GM12878 (cell line): ENCODE measurements around the gene ERVFRD-1. TPM values are rescaled to one million over a fixed set of nuclear protein-coding genes. Genes with fewer than 3 reads are reported as not detected.

ENCODE experiments used
- ATAC-seq: fragments of 200-7000 bp; cut with Tn5 transposase; 3 replicates; pipeline ENCODE4 v1.9.1; 2020; ENCODE audit warnings: mild to moderate bottlenecking, moderate library complexity
- BruUV-seq: library from RNA; stranded (reverse); fragments of 400-500 nt; replicated peaks from 2 replicates; lab custom pipeline; 2021; lab: Mats Ljungman, UMichigan
- CTCF ChIA-PET: fragments of 300-600 bp; sonication (Branson Sonifier 250); formaldehyde crosslinking; extraction: SDS; loops from one replicate; lab custom pipeline; 2021; ENCODE audit warnings: inconsistent platforms; lab: Yijun Ruan, JAX
- POLR2A ChIA-PET: fragments of 350-600 bp; formaldehyde crosslinking; extraction: SDS; loops from one replicate; lab custom pipeline; 2021; ENCODE audit warnings: inconsistent platforms; lab: Charles Lee
- RAD21 ChIA-PET: fragments of 300-600 bp; sonication (Branson Sonifier 250); formaldehyde crosslinking; loops from one replicate; lab custom pipeline; 2023; ENCODE audit warnings: antibody characterized with exemption; ENCODE audit not compliant: unreplicated experiment; lab: Charles Lee
- SMC1A ChIA-PET: fragments of 300-600 bp; sonication (Branson Sonifier 250); formaldehyde crosslinking; loops from one replicate; lab custom pipeline; 2023; ENCODE audit not compliant: unreplicated experiment, uncharacterized antibody; lab: Charles Lee
- DNase-seq: peaks from one replicate; pipeline ENCODE4 v3.0.0-alpha.2; 2011; ENCODE audit warnings: low read depth, low spot score
- FAIRE-seq: peaks from 3 replicates; lab custom pipeline; 2011; peaks lifted over from hg19 to GRCh38; lab: Jason Lieb, UNC
- H2AFZ ChIP-seq: 2 replicates; pipeline ENCODE4 v1.6.0; 2011; ENCODE audit warnings: low read depth, low read length, control low read depth; ENCODE audit not compliant: control insufficient read depth
- H3K27ac ChIP-seq: 2 replicates; pipeline ENCODE4 v1.5.1; 2011; ENCODE audit warnings: control low read depth; ENCODE audit not compliant: control insufficient read depth, insufficient read depth
- H3K27me3 ChIP-seq, 2 experiments: replicated peaks in 1 of 2; 2 replicates each; pipeline versions ENCODE4 v1.6.0 to v1.6.1; 2011; ENCODE audit warnings: low read length in 1 of 2; ENCODE audit not compliant: control insufficient read depth in 2 of 2, insufficient read depth in 2 of 2
- H3K36me3 ChIP-seq, 2 experiments: 2 replicates each; pipeline ENCODE4 v1.5.1; 2011; ENCODE audit warnings: low read length in 1 of 2; ENCODE audit not compliant: control insufficient read depth in 2 of 2, insufficient read depth in 2 of 2
- H3K4me1 ChIP-seq: 2 replicates; pipeline ENCODE4 v1.6.1; 2011; ENCODE audit warnings: mild to moderate bottlenecking, low read length, moderate library complexity, mixed read lengths; ENCODE audit not compliant: control insufficient read depth, insufficient read depth
- H3K4me2 ChIP-seq: 2 replicates; pipeline ENCODE4 v1.6.0; 2011; ENCODE audit warnings: control low read depth; ENCODE audit not compliant: control insufficient read depth, insufficient read depth
- H3K4me3 ChIP-seq: fragments of 200-600 bp; sonication (generic); 2 replicates; pipeline ENCODE4 v1.5.1; 2016
- H3K79me2 ChIP-seq: 2 replicates; pipeline ENCODE4 v1.6.0; 2011; ENCODE audit warnings: low read length; ENCODE audit not compliant: control insufficient read depth, insufficient read depth
- H3K9ac ChIP-seq: 2 replicates; pipeline ENCODE4 v1.8.0; 2011; ENCODE audit warnings: low read length, control low read depth, mixed read lengths; ENCODE audit not compliant: control insufficient read depth, insufficient read depth
- H3K9me3 ChIP-seq: replicated peaks from 3 replicates; pipeline ENCODE4 v1.5.1; 2011; ENCODE audit warnings: mild to moderate bottlenecking, low read length; ENCODE audit not compliant: control insufficient read depth, insufficient read depth
- H4K20me1 ChIP-seq: 2 replicates; pipeline ENCODE4 v1.6.0; 2011; ENCODE audit not compliant: control insufficient read depth, insufficient read depth
- BCLAF1 ChIP-seq: fragments of 450-650 bp; IDR thresholded peaks from 2 replicates; pipeline ENCODE4 v1.6.1; 2017; ENCODE audit warnings: antibody characterized with exemption, mild to moderate bottlenecking, moderate library complexity
- CHD4 ChIP-seq: fragments of 200-600 bp; sonication (generic); IDR thresholded peaks from 2 replicates; pipeline ENCODE4 v1.6.1; 2016; ENCODE audit warnings: mild to moderate bottlenecking
- CREM ChIP-seq: IDR thresholded peaks from 2 replicates; pipeline ENCODE4 v1.6.1; 2014; ENCODE audit warnings: antibody characterized with exemption, low read depth
- FOS ChIP-seq: IDR thresholded peaks from 3 replicates; pipeline ENCODE4 v1.6.1; 2011; ENCODE audit warnings: borderline replicate concordance; ENCODE audit not compliant: insufficient read length; ENCODE audit errors: extremely low read depth
- JUND ChIP-seq: IDR thresholded peaks from 2 replicates; pipeline ENCODE4 v1.6.1; 2012; ENCODE audit warnings: low read depth, mild to moderate bottlenecking, low read length, improper control_type of control experiment, moderate library complexity
- NFYA ChIP-seq: IDR thresholded peaks from 2 replicates; pipeline ENCODE4 v1.6.1; 2011; ENCODE audit warnings: low read depth, mild to moderate bottlenecking, low read length, improper control_type of control experiment, borderline replicate concordance
- PAX8 ChIP-seq: fragments of 450-650 bp; IDR thresholded peaks from 2 replicates; pipeline ENCODE4 v1.6.1; 2017; ENCODE audit warnings: mild to moderate bottlenecking, moderate library complexity
- ZZZ3 ChIP-seq: IDR thresholded peaks from 2 replicates; pipeline ENCODE4 v1.6.1; 2011; ENCODE audit warnings: low read depth; ENCODE audit not compliant: control insufficient read depth, insufficient read length
- WGBS: methylation state at CpG from one replicate; pipeline ENCODE4 v1.1.6; 2016; ENCODE audit warnings: low lambda C conversion rate; ENCODE audit not compliant: insufficient replicate concordance, insufficient coverage; ENCODE audit errors: missing lambda C conversion rate; 5-methylcytosine and 5-hydroxymethylcytosine counted together
- in situ Hi-C: fragments of 300-500 bp; cut with MboI; formaldehyde crosslinking; loops from 9 replicates; pipeline ENCODE4 v1.14.3; 2018; ENCODE audit warnings: mixed read lengths
- intact Hi-C: fragments of 100-400 bp; cut with micrococcal nuclease; formaldehyde crosslinking; loops from one replicate; pipeline ENCODE4 v1.14.2; 2022; ENCODE audit not compliant: unreplicated experiment
- polyA plus RNA-seq, 11 experiments: library from polyadenylated mRNA; depleted of rRNA in 4 of 11; unstranded in 6 of 11; stranded (reverse) in 5 of 11; fragments of >200 nt; fragmentation: Nextera tagmentation in 4 of 11; fragmentation: Illumina TruSeq in 1 of 11; extraction: Ambion mirVana in 4 of 11; extraction: Trizol in 1 of 11; gene quantifications; 1 replicate in 1 of 11; 2 replicates in 10 of 11; pipeline versions ENCODE4 v1.2.1 to v1.2.3, GENCODE V29; 2011 to 2016; ENCODE audit warnings: inconsistent platforms in 2 of 11, missing spikeins in 2 of 11, low read depth in 1 of 11
- total RNA-seq, 4 experiments: library from RNA; depleted of rRNA in 3 of 4; stranded (reverse); fragments of >200 nt in 3 of 4; fragmentation: Illumina TruSeq in 1 of 4; extraction: Trizol in 1 of 4; gene quantifications; 2 replicates each; pipeline versions ENCODE4 v1.2.1 to v1.2.3, GENCODE V29; 2013 to 2021

ERVFRD-1 gene
- total and polyA plus RNA-seq, 10 of the 15 experiments (the other 5 are each of a cell fraction or from before 2014, with no cell fraction given) = 0.03 to 0.11 (median 0.07) TPM; not detected in 7

- H3K9ac ChIP-seq = no peak overlapping the region
- TF ChIP-seq PAX8 (no peak), JUND (no peak), BCLAF1 (no peak), CHD4 (no peak), CREM (no peak), NFYA (no peak), ZZZ3 (no peak), FOS (no peak)
- no peaks in the 10 kb centered on the region for H3K27me3 ChIP-seq
- no peak overlapping the region for H2AFZ ChIP-seq
- no TSS peak for BruUV-seq
- in situ Hi-C loops (no loop called here), intact Hi-C loops (no loop called here)
- H3K27ac ChIP-seq = no peak overlapping the region
- ChIA-PET CTCF (interaction anchor here (0.9 to 1.7 kb wide), 2 partner anchors 13 to 15 kb away, joined by 4 read pairs; no protein-coding TSS in a partner anchor), RAD21 (no interaction called here), SMC1A (interaction anchor here (0.8 to 1.0 kb wide), 2 partner anchors 13 to 432 kb away, joined by 3 to 4 read pairs; no protein-coding TSS in a partner anchor), POLR2A (no interaction called here)
- H3K79me2 ChIP-seq = no peaks in the 10 kb centered on the region
- H3K4me2 ChIP-seq = no peak overlapping the region
- H4K20me1 ChIP-seq = no peaks in the 10 kb centered on the region
- H3K36me3 ChIP-seq = no peaks in the 10 kb centered on the region
- DNase-seq (no peak), ATAC-seq (no peak), FAIRE-seq (no peak)
- no peak overlapping the region for H3K4me3 ChIP-seq
- 44% methylated on average over 5 of the region's 5 CpGs for WGBS
- H3K4me1 ChIP-seq = no peaks in the 10 kb centered on the region
- H3K9me3 ChIP-seq = no peaks in the 10 kb centered on the region
These were observed 27.6 kb downstream of the ERVFRD-1 start for GRCh38 chr6:11083956-11084355.
